Pancreas (tissue), 10 donors: ENCODE results near the gene MNT. TPM values are rescaled to one million over a fixed set of nuclear protein-coding genes. Genes with fewer than 3 reads are reported as not detected.

Source experiments
- ATAC-seq, 4 donors: fragments of 200-7000 bp; cut with Tn5 transposase; one replicate each; pipeline versions ENCODE4 v1.8.0 to v1.9.1; 2020; ENCODE audit warnings: mild to moderate bottlenecking in 4 of 4, moderate library complexity in 4 of 4
- DNase-seq, 6 donors: peaks; one replicate each; pipeline ENCODE4 v3.0.0-alpha.2; 2020
- FAIRE-seq: peaks from 2 replicates; lab custom pipeline; 2012; peaks lifted over from hg19 to GRCh38; lab: Jason Lieb, UNC
- H3K27ac ChIP-seq, 4 donors: fragments of 200-600 bp; sonication (generic); 1 replicate in 3 of 4; 2 replicates in 1 of 4; pipeline versions ENCODE4 v1.5.0 to v1.8.0; 2020
- H3K27me3 ChIP-seq, 4 donors: fragments of 200-600 bp; one replicate each; pipeline ENCODE4 v1.8.0; 2021
- H3K36me3 ChIP-seq, 3 donors: fragments of 200-600 bp; sonication (generic) in 1 of 3; one replicate each; pipeline versions ENCODE4 v1.5.0 to v1.8.0; 2020 to 2021
- H3K4me1 ChIP-seq, 3 donors: fragments of 200-600 bp; one replicate each; pipeline ENCODE4 v1.8.0; 2021
- H3K4me3 ChIP-seq, 4 donors: fragments of 200-600 bp; sonication (generic) in 2 of 4; one replicate each; pipeline versions ENCODE4 v1.5.0 to v1.8.0; 2020 to 2021
- H3K9me3 ChIP-seq, 4 donors: fragments of 200-600 bp; one replicate each; pipeline ENCODE4 v1.8.0; 2021
- CTCF ChIP-seq, 4 donors: fragments of 200-600 bp; sonication (generic) in 3 of 4; IDR thresholded peaks; one replicate each; pipeline versions ENCODE4 v1.5.0 to v1.8.0; 2021; ENCODE audit warnings: antibody characterized with exemption in 4 of 4
- WGBS, 2 donors: extraction: QIAGEN DNeasy Blood & Tissue Kit; methylation state at CpG; one replicate each; pipeline ENCODE4 v1.1.7; 2013; 5-methylcytosine and 5-hydroxymethylcytosine counted together
- intact Hi-C, 3 donors: fragments of 100-400 bp; cut with DNase I; formaldehyde crosslinking; loops; one replicate each; pipeline versions ENCODE4 v1.11.1 to v1.14.2; 2022
- polyA plus RNA-seq, 2 donors: library from polyadenylated mRNA; stranded (reverse); fragments of 200-250 nt; gene quantifications; one replicate each; pipeline ENCODE4 v1.2.3, GENCODE V29; 2013
- total RNA-seq, 6 donors: library from RNA; stranded (reverse); fragmentation: NEBNext Ultra II Directional in 4 of 6; extraction: Animal tissue kit (Norgen Biotek cat#: 25700) in 4 of 6; gene quantifications; one replicate each; pipeline versions ENCODE4 v1.2.1 to v1.2.4, GENCODE V29; 2021 to 2023
- donor health status: healthy with polysubstance abuse.
- donor health status: DM: no; HTN: no; CAD: no; lungs with moderate emphysema.
- donor health status: DM: no; HTN: no; CAD: no.
- donor health status: control.
- donor health status: control.
- donor health status: Bipolar disorder and iron deficiency.
- donor health status: DM: yes; HTN: yes; CAD: no.
- donor health status: DM: no; HTN: no; CAD: no.
- donor health status: DM: no; HTN: no; CAD: no.
- donor health status: DM: yes; HTN: yes; CAD: no.

MNT gene
- total and polyA plus RNA-seq, 8 donors = 8.7 to 15.8 (median 10.3) TPM

- peak overlapping the region in 1 of 4 donors; percentile 73 for H3K27ac ChIP-seq
- FAIRE-seq (no peak), DNase-seq (no peak), ATAC-seq (no peak)
- no peak overlapping the region for H3K4me3 ChIP-seq
- no peaks in the 10 kb centered on the region for H3K9me3 ChIP-seq
- intact Hi-C loops = loop anchor here in 1 of 3 donors (5.0 kb wide), 1 partner anchor 37 kb away; no protein-coding TSS in a partner anchor
- H3K36me3 ChIP-seq = peaks cover 0 to 11% (median 0%) of the 10 kb centered on the region in 3 donors
- 82 to 87% methylated on average over 6 of the region's 6 CpGs for WGBS, 2 donors
- peaks cover 5 to 17% (median 7%) of the 10 kb centered on the region in 3 donors for H3K4me1 ChIP-seq
- no peak for TF ChIP-seq CTCF (IDR thresholded peaks at IDR 0.05)
- H3K27me3 ChIP-seq = no peaks in the 10 kb centered on the region
These were observed 18.6 kb upstream of the MNT start for GRCh38 chr17:2419486-2419885.

- H3K4me3 ChIP-seq = no peak overlapping the region
- peak in 5 of 6 donors; percentile 55 to 79 (median 69) for DNase-seq
- no peaks in the 10 kb centered on the region for H3K27me3 ChIP-seq
- H3K4me1 ChIP-seq = peaks cover 5 to 17% (median 7%) of the 10 kb centered on the region in 3 donors
- peak; percentile 57 to 78 (median 68) for ATAC-seq
- no peaks in the 10 kb centered on the region for H3K9me3 ChIP-seq
- no peak for FAIRE-seq
- peak overlapping the region; percentile 6 to 73 (median 48) for H3K27ac ChIP-seq
- 12 to 17% methylated on average over 7 of the region's 7 CpGs for WGBS, 2 donors
- H3K36me3 ChIP-seq = peaks cover 0 to 11% (median 0%) of the 10 kb centered on the region in 3 donors
- intact Hi-C loops = loop anchor here in 1 of 3 donors (5.0 kb wide), 1 partner anchor 36 kb away; no protein-coding TSS in a partner anchor
- TF ChIP-seq CTCF (IDR thresholded peaks at IDR 0.05) = no peak
These were observed 17.7 kb upstream of the MNT start for GRCh38 chr17:2418572-2418971.

GRCh38 chr17:2416010-2416734 lies 15.3 kb upstream of the MNT start:
- Histone ChIP-seq H3K4me3 (no peak overlapping the region), H3K4me1 (peaks cover 5 to 25% (median 7%) of the 10 kb centered on the region in 3 donors), H3K27me3 (no peaks in the 10 kb centered on the region), H3K9me3 (no peaks in the 10 kb centered on the region), H3K27ac (peak overlapping the region in 1 of 4 donors; percentile 30), H3K36me3 (peaks cover 0 to 11% (median 0%) of the 10 kb centered on the region in 3 donors)
- FAIRE-seq = peak; percentile 95
- intact Hi-C loops = loop anchor here in 1 of 3 donors (5.0 kb wide), 1 partner anchor 34 kb away; no protein-coding TSS in a partner anchor
- peak; percentile 94 to 98 (median 96) for TF ChIP-seq CTCF (IDR thresholded peaks at IDR 0.05)
- peak; percentile 65 to 80 (median 78) for ATAC-seq
- peak; percentile 71 to 97 (median 92) for DNase-seq
- 23% methylated on average over 19 of the region's 19 CpGs for WGBS, 2 donors

GRCh38 chr17:2415081-2415480 lies 14.2 kb upstream of the MNT start:
- DNase-seq (no peak), ATAC-seq (no peak), FAIRE-seq (no peak)
- intact Hi-C loops = loop anchor here in 2 of 3 donors (2.0 to 5.0 kb wide), 2 partner anchors 32 to 33 kb away; no protein-coding TSS in a partner anchor
- no peak for TF ChIP-seq CTCF (IDR thresholded peaks at IDR 0.05)
- no peaks in the 10 kb centered on the region for H3K27me3 ChIP-seq
- H3K36me3 ChIP-seq = peaks cover 0 to 4% (median 0%) of the 10 kb centered on the region in 3 donors
- H3K4me3 ChIP-seq = no peak overlapping the region
- peaks cover 5 to 25% (median 7%) of the 10 kb centered on the region in 3 donors for H3K4me1 ChIP-seq
- 81 to 86% methylated on average over 9 of the region's 9 CpGs for WGBS, 2 donors
- H3K9me3 ChIP-seq = no peaks in the 10 kb centered on the region
- no peak overlapping the region for H3K27ac ChIP-seq
